Right ventricle myocardium superior (tissue), 1 donor: ENCODE results near the gene PTPRN2. TPM values are rescaled to one million over a fixed set of nuclear protein-coding genes. Genes with fewer than 3 reads are reported as not detected.
"Not testable (repeated sequence)": the region's sequence is repeated elsewhere in the genome, so short reads cannot be mapped to it uniquely, and the experiment has no call there.

Experiments
- ATAC-seq: fragments of 200-7000 bp; cut with Tn5 transposase; one replicate; pipeline ENCODE4 v1.9.1; 2020; ENCODE audit warnings: mild to moderate bottlenecking; ENCODE audit not compliant: poor library complexity
- DNase-seq: peaks from one replicate; pipeline ENCODE4 v3.0.0-alpha.2; 2020
- intact Hi-C: fragments of 100-400 bp; cut with DNase I; formaldehyde crosslinking; loops from one replicate; pipeline ENCODE4 v1.11.2; 2022
- total RNA-seq: library from RNA; stranded (reverse); fragmentation: NEBNext Ultra II Directional; extraction: Animal tissue kit (Norgen Biotek cat#: 25700); gene quantifications from one replicate; pipeline ENCODE4 v1.2.1, GENCODE V29; 2021
- donor health status: DM: no; HTN: yes; CAD: no; lungs with severe emphysema.

Gene PTPRN2
- total RNA-seq, 1 donor from 2014 or later = 1.2 TPM

DNA sequence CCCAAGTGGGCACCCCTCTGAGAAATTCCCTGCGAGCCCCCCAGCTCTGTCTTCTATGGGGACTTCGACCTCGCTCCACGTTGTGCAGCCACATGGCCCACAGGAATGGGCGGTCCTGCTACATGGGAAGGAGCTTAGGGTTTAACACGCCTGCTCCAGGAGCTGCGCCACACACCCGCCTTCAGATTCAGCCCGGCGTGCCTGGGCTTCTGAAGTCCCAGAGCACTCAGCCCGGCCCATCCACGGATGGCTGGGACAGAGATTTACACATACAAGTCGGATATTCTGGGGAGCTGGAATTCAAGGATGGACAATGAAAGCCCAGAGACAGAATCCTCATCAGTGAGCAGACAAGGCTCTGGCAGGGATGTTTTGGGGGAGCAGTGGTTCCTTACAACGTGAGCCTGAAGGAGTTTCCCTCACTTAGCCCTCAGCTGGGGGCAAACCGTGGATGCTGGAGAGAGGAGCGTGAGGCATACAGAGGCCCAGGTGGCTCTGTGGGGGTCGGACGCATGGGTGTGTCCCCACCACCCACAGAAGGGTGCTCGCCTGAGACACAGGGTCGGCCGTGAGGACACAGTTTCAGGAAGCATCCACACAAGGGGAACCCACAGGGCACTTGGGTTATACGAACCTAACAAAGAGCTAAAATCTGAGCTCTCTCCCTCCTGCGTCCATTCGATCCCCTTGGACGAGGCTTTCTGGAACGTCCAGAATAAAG is 877.9 kb downstream of the PTPRN2 start:
- ATAC-seq = no peak
- intact Hi-C loops = no loop called here
- no peak for DNase-seq

DNA sequence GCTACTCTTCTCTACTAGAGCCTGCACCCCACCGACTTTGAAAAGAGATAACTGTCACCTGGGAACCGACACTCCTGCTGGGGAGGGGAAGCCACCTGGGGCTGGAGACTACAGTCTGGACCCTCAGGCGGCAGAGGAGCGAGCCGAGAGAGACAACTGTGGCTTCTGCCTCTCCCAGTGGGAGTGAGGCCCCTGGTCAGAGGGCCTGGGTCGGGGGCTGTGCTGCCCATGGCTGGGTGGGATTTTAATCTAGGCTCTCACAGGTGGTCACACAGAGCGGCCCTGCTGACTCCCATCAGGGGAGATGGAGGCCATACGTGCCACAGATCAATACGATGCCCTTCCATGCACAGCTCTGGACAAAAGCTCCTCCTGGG is 878.7 kb downstream of the PTPRN2 start:
- intact Hi-C loops = no loop called here
- ATAC-seq (no peak), DNase-seq (no peak)

DNA sequence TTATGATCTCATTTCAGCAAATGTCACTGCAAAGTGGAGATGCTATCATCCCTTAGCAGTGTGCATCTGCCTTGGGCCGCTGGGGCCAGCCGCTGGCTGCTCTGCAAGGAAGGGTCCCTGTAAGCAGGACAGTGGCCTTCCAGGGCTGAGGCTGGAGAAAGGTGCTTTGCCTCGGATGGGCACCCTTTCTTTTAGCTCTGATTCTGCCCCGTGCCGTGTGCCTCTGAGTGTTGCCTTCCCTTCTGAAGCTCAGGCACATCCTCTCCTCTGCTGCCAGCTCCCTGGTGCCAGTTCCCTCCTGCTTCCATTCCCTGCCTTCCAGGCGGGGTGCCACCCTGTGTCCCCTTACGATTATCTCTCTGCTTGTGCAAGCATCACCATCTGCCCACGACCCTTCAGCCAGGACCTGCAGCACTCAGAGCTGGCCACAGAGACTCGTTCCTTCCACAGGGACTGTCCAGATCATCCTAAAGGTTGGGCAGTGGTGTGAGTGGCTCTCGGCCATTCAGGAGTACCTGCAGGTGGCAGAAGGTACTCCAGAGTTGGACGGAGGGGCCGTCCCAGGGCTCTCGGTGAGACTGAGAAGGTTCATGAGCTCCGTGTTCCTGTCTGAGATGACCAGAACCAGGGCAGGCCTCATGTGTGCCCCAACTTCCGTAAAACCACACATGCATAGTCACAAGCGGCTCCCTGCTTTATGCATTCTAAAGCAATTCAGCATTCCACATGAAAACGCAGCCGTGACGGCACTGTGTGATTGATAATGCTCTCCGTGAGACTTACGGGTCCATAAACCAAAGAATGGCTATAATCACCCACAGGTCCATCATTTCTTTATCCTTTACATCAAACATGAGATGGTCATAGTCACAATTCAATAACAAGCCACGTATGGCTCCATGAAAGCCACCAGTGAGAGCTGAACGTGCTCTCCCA is 879.4 kb downstream of the PTPRN2 start:
- DNase-seq = no peak
- no peak for ATAC-seq

GRCh38 chr7:157704365-157704764 is 883.3 kb downstream of the PTPRN2 start:
- ATAC-seq (no peak), DNase-seq (no peak)
- intact Hi-C loops = no loop called here

More for the DNA sequence above, 879.4 kb downstream of the PTPRN2 start:
- intact Hi-C loops = no loop called here

GRCh38 chr7:157703534-157704195 is 884.0 kb downstream of the PTPRN2 start:
- intact Hi-C loops = no loop called here
- ATAC-seq (no peak), DNase-seq (no peak)

GRCh38 chr7:157703131-157703530 is 884.5 kb downstream of the PTPRN2 start:
- no peak for DNase-seq
- intact Hi-C loops = no loop called here
- ATAC-seq = no peak

- intact Hi-C loops = no loop called here
- no peak for ATAC-seq
These were observed 885.2 kb downstream of the PTPRN2 start for GRCh38 chr7:157702311-157703023.

GRCh38 chr7:157701395-157702180 is 886.0 kb downstream of the PTPRN2 start:
- intact Hi-C loops, ATAC-seq, DNase-seq: not testable (repeated sequence)

More at GRCh38 chr7:157702311-157703023, 885.2 kb downstream of the PTPRN2 start:
- DNase-seq = no peak

GRCh38 chr7:157700231-157701005 is 887.2 kb downstream of the PTPRN2 start:
- intact Hi-C loops = no loop called here
- ATAC-seq (no peak), DNase-seq (no peak)

DNA sequence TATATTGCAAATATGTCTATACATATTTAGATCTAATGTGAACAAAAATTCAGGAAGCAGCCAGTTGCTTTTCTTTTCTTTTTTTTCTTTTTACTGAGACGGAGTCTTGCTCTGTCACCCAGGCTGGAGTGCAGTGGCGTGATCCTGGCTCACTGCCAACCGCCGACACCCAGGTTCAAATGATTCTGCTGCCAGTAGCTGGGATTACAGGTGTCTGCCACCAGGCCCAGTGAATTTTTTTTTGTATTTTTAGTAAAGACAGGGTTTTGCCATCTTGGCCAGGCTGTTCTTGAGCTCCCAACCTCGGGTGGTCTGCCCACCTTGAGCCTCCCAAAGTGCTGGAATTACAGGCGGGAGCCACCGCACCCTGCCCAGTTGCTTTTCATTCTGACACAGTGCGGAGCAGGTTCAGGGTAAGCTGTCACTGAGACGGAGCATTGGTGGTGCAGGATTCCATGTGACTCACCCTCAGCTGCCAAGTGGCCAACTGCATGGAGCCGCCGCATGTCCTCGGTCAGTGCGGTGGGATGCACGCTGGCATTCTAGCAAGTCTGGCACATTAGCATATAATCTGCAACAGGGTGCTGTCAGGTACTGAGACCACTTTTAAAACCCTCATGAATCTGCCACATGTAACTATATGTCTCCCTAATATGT is 888.1 kb downstream of the PTPRN2 start:
- ATAC-seq = no peak
- intact Hi-C loops = no loop called here
- no peak for DNase-seq

- intact Hi-C loops, DNase-seq, ATAC-seq: not testable (repeated sequence)
These were observed 890.3 kb downstream of the PTPRN2 start for GRCh38 chr7:157697287-157697686.

DNA sequence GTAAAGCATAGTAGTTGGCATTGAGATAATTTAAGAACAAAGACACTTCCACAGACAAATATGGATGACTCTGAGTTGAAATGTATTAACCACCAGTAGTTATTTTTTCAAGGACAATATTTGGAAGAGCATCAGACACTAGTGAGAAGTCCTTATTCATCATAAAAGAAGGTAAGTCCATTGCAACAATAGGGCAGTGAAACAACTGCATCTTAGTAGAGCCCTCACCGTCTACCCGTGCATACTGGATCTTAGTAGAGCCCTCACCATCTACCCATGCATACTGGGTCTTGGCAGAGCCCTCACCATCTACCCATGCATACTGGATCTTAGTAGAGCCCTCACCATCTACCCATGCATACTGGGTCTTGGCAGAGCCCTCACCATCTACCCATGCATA is 892.0 kb downstream of the PTPRN2 start:
- ATAC-seq, DNase-seq, intact Hi-C loops: not testable (repeated sequence)

- intact Hi-C loops = no loop called here
- ATAC-seq = no peak
- DNase-seq = no peak
These were observed 893.3 kb downstream of the PTPRN2 start for GRCh38 chr7:157694376-157694665.

DNA sequence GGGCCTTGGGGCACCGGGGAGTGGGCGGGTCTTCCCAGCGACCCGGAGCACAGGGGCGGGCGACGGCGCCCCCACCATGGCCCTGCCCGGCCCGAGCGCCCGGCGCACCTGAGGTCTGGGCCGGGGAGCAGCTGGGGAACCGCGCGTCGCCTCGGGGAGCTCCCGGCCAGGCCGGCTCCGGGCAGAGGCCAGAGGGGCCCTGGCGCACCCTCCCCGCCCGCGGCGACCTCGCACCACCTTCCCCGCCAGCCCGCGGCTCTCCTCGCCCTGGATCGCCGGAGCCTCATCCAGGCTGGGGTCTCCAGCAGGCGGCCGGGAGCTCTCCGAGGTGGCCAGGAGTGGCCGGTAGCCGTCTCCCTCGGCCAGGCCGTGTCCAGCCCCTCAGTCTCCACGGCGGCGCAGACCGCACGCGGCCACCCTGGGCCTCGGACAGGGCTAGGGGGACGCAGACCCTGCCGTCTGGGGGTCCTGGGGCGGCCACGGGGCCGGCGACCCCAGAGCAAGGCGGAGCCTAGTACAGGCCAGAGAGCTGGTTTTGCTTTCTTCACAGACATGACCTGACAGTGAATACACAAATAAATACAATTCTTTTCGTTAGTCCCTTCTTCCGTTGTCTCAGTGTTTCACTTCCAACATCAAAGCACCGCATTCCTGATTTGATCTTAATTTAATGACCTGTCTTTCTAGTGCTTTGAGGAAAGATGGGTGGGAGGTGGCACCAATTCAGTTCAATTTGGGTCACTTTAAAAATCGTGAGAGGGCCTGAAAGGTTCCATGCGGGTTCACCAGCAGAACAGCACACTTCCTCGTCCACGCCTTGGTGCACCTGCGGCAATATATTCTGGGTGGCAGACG is 893.9 kb downstream of the PTPRN2 start:
- ATAC-seq (no peak), DNase-seq (no peak)
- intact Hi-C loops = no loop called here

GRCh38 chr7:157693071-157693520 is 894.5 kb downstream of the PTPRN2 start:
- ATAC-seq (no peak), DNase-seq (no peak)
- intact Hi-C loops = no loop called here

- intact Hi-C loops = no loop called here
- no peak for ATAC-seq
- no peak for DNase-seq
These were observed 895.1 kb downstream of the PTPRN2 start for GRCh38 chr7:157692460-157693011.
